CD14-positive monocyte (primary cell): ENCODE data around the gene CA7. TPM values are rescaled to one million over a fixed set of nuclear protein-coding genes. Genes with fewer than 3 reads are reported as not detected.

Experiments used
- DNase-seq, 3 donors: peaks; one replicate each; pipeline ENCODE4 v3.0.0-alpha.2; 2011 to 2022
- H2AFZ ChIP-seq: 2 replicates; pipeline ENCODE4 v1.6.0; 2012; ENCODE audit warnings: mild to moderate bottlenecking, low read depth, low read length, inconsistent platforms; ENCODE audit not compliant: insufficient read depth, poor library complexity, severe bottlenecking
- H3K27ac ChIP-seq, 2 donors: 1 replicate in 1 of 2; 2 replicates in 1 of 2; pipeline ENCODE4 v1.5.1; 2012 to 2013; ENCODE audit warnings: low read length in 2 of 2, control low read depth in 1 of 2, inconsistent platforms in 1 of 2, low read depth in 1 of 2, mild to moderate bottlenecking in 1 of 2
- H3K27me3 ChIP-seq, 2 donors: one replicate each; pipeline versions ENCODE4 v1.6.0 to v1.6.1; 2011 to 2013; ENCODE audit warnings: low read length in 2 of 2; ENCODE audit not compliant: control insufficient read depth in 2 of 2, insufficient read depth in 2 of 2
- H3K36me3 ChIP-seq, 2 donors: replicated peaks in 1 of 2; 1 replicate in 1 of 2; 2 replicates in 1 of 2; pipeline versions ENCODE4 v1.5.1 to v1.6.1; 2012 to 2013; ENCODE audit warnings: low read length in 2 of 2, control low read depth in 1 of 2, inconsistent platforms in 1 of 2, mild to moderate bottlenecking in 1 of 2; ENCODE audit not compliant: insufficient read depth in 2 of 2, control insufficient read depth in 1 of 2
- H3K4me1 ChIP-seq, 2 donors: 1 replicate in 1 of 2; 2 replicates in 1 of 2; pipeline versions ENCODE4 v1.5.1 to v1.6.1; 2012 to 2013; ENCODE audit warnings: low read length in 2 of 2, control low read depth in 1 of 2, inconsistent platforms in 1 of 2, mild to moderate bottlenecking in 1 of 2, moderate library complexity in 1 of 2; ENCODE audit not compliant: insufficient read depth in 2 of 2, control insufficient read depth in 1 of 2
- H3K4me2 ChIP-seq: replicated peaks from 2 replicates; pipeline ENCODE3; 2012; ENCODE audit warnings: low read length, moderate library complexity, mild to moderate bottlenecking; ENCODE audit not compliant: poor library complexity, severe bottlenecking; ENCODE audit errors: extremely low read depth
- H3K4me3 ChIP-seq, 3 experiments: fragments of 200-600 bp in 1 of 3; sonication (generic) in 1 of 3; replicated peaks in 1 of 3; 1 replicate in 2 of 3; 2 replicates in 1 of 3; pipeline ENCODE4 v1.5.1; 2011 to 2013; ENCODE audit warnings: low read length in 3 of 3, mild to moderate bottlenecking in 3 of 3, control low read depth in 2 of 3, low read depth in 2 of 3, inconsistent platforms in 1 of 3, moderate library complexity in 1 of 3
- H3K79me2 ChIP-seq: 2 replicates; pipeline ENCODE4 v1.6.0; 2012; ENCODE audit warnings: mild to moderate bottlenecking, control low read depth, inconsistent platforms, low read length, moderate library complexity; ENCODE audit not compliant: insufficient read depth
- H3K9ac ChIP-seq: 2 replicates; pipeline ENCODE4 v1.6.0; 2017; ENCODE audit warnings: low read length, mild to moderate bottlenecking; ENCODE audit not compliant: insufficient read depth, poor library complexity, severe bottlenecking
- H3K9me3 ChIP-seq, 2 donors: replicated peaks in 1 of 2; 1 replicate in 1 of 2; 2 replicates in 1 of 2; pipeline versions ENCODE4 v1.5.1 to v1.6.1; 2012 to 2013; ENCODE audit warnings: low read length in 2 of 2, control low read depth in 1 of 2; ENCODE audit not compliant: control insufficient read depth in 1 of 2, insufficient read depth in 1 of 2
- H4K20me1 ChIP-seq: 2 replicates; pipeline ENCODE4 v1.6.0; 2012; ENCODE audit warnings: mild to moderate bottlenecking, low read length, control low read depth, moderate library complexity; ENCODE audit not compliant: insufficient read depth
- H3K27ac Mint-ChIP-seq, 7 donors: one replicate each; pipeline ENCODE4 v1.8.0; 2020; ENCODE audit warnings: mild to moderate bottlenecking in 7 of 7, mixed read lengths in 7 of 7, moderate library complexity in 6 of 7, inconsistent platforms in 2 of 7
- H3K27me3 Mint-ChIP-seq, 3 donors: one replicate each; pipeline ENCODE4 v1.8.0; 2021 to 2022; ENCODE audit warnings: low read depth in 3 of 3, mild to moderate bottlenecking in 3 of 3, mixed read lengths in 3 of 3, moderate library complexity in 3 of 3, inconsistent platforms in 1 of 3
- H3K36me3 Mint-ChIP-seq, 2 donors: one replicate each; pipeline ENCODE4 v1.8.0; 2020; ENCODE audit warnings: mixed read lengths in 2 of 2, inconsistent platforms in 1 of 2, mild to moderate bottlenecking in 1 of 2
- H3K4me1 Mint-ChIP-seq: one replicate; pipeline ENCODE4 v1.8.0; 2020; ENCODE audit warnings: mild to moderate bottlenecking, mixed read lengths
- H3K4me3 Mint-ChIP-seq, 2 donors: one replicate each; pipeline ENCODE4 v1.8.0; 2020; ENCODE audit warnings: mild to moderate bottlenecking in 2 of 2, mixed read lengths in 2 of 2, moderate library complexity in 1 of 2
- H3K9me3 Mint-ChIP-seq, 7 donors: one replicate each; pipeline ENCODE4 v1.8.0; 2020 to 2022; ENCODE audit warnings: mixed read lengths in 7 of 7, mild to moderate bottlenecking in 6 of 7, moderate library complexity in 6 of 7, inconsistent platforms in 2 of 7
- CTCF ChIP-seq: fragments of 200-600 bp; IDR thresholded peaks from one replicate; pipeline ENCODE4 v1.8.0; 2022; ENCODE audit warnings: antibody characterized with exemption, mild to moderate bottlenecking
- WGBS: methylation state at CpG from one replicate; pipeline ENCODE4 v1.1.5; 2013; ENCODE audit warnings: missing lambda C conversion rate; ENCODE audit not compliant: insufficient coverage; 5-methylcytosine and 5-hydroxymethylcytosine counted together
- intact Hi-C, 2 donors: fragments of 100-400 bp; cut with micrococcal nuclease; formaldehyde crosslinking; loops; one replicate each; pipeline versions ENCODE4 v1.15.0 to v1.15.1; 2023
- polyA plus RNA-seq, 3 donors: library from polyadenylated mRNA; depleted of rRNA in 1 of 3; unstranded in 2 of 3; stranded (reverse) in 1 of 3; fragments of 300-500 nt in 2 of 3; fragments of >200 nt in 1 of 3; fragmentation: Illumina TruSeq in 2 of 3; gene quantifications; 1 replicate in 2 of 3; 2 replicates in 1 of 3; pipeline ENCODE4 v1.2.3, GENCODE V29; 2012 to 2021

CA7 gene
- polyA plus RNA-seq, 3 donors = not detected

GRCh38 chr16:66882702-66883101, 38.5 kb downstream of the CA7 start:
- 100% methylated on average over 1 of the region's 3 CpGs for WGBS
- intact Hi-C loops = no loop called here

DNA sequence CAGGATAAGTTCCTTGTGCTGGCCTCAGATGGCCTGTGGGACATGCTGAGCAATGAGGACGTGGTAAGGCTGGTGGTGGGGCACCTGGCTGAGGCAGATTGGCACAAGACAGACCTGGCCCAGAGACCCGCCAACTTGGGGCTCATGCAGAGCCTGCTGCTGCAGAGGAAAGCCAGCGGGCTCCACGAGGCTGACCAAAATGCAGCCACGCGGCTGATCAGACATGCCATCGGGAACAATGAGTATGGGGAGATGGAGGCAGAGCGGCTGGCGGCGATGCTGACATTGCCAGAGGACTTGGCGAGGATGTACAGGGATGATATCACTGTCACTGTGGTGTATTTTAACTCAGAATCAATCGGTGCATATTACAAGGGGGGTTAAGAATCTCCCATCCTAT, 41.3 kb downstream of the CA7 start:
- no peak overlapping the region for H3K27ac Mint-ChIP-seq

More at GRCh38 chr16:66882702-66883101, 38.5 kb downstream of the CA7 start:
- H3K9ac ChIP-seq = no peak overlapping the region
- peaks cover 0 to 8% (median 2%) of the 10 kb centered on the region in 7 donors for H3K9me3 Mint-ChIP-seq
- H4K20me1 ChIP-seq = no peaks in the 10 kb centered on the region
- peaks cover 14 to 22% of the 10 kb centered on the region in 2 donors for H3K36me3 Mint-ChIP-seq
- H3K4me3 ChIP-seq = no peak overlapping the region
- no peak overlapping the region for H3K27ac ChIP-seq
- no peak overlapping the region for H2AFZ ChIP-seq
- no peak for DNase-seq
- H3K27me3 ChIP-seq = peaks cover 7 to 35% of the 10 kb centered on the region in 2 donors
- H3K9me3 ChIP-seq = no peaks in the 10 kb centered on the region
- H3K79me2 ChIP-seq = no peaks in the 10 kb centered on the region
- no peak overlapping the region for H3K4me2 ChIP-seq
- no peak overlapping the region for H3K27ac Mint-ChIP-seq
- peaks cover 31 to 42% (median 37%) of the 10 kb centered on the region in 3 donors for H3K27me3 Mint-ChIP-seq
- peaks cover 3 to 13% of the 10 kb centered on the region in 2 donors for H3K36me3 ChIP-seq
- H3K4me1 Mint-ChIP-seq = peaks cover 20% of the 10 kb centered on the region
- H3K4me1 ChIP-seq = peaks cover 23 to 25% of the 10 kb centered on the region in 2 donors
- H3K4me3 Mint-ChIP-seq = no peak overlapping the region
- TF ChIP-seq CTCF = no peak

More for the DNA sequence above, 41.3 kb downstream of the CA7 start:
- Histone ChIP-seq H3K9me3 (no peaks in the 10 kb centered on the region), H4K20me1 (no peaks in the 10 kb centered on the region), H3K36me3 (peaks cover 3 to 13% of the 10 kb centered on the region in 2 donors), H3K4me2 (no peak overlapping the region), H3K79me2 (no peaks in the 10 kb centered on the region), H3K27ac (no peak overlapping the region), H2AFZ (no peak overlapping the region), H3K4me1 (peaks cover 7 to 8% of the 10 kb centered on the region in 2 donors), H3K27me3 (peaks cover 7 to 16% of the 10 kb centered on the region in 2 donors), H3K9ac (no peak overlapping the region), H3K4me3 (no peak overlapping the region)
- peaks cover 19 to 22% of the 10 kb centered on the region in 2 donors for H3K36me3 Mint-ChIP-seq
- H3K9me3 Mint-ChIP-seq = peaks cover 0 to 3% (median 0%) of the 10 kb centered on the region in 7 donors
- TF ChIP-seq CTCF = no peak
- H3K4me3 Mint-ChIP-seq = no peak overlapping the region
- peaks cover 12 to 16% (median 14%) of the 10 kb centered on the region in 3 donors for H3K27me3 Mint-ChIP-seq
- peaks cover 2% of the 10 kb centered on the region for H3K4me1 Mint-ChIP-seq
- intact Hi-C loops = no loop called here
- WGBS = 97% methylated on average over 11 of the region's 12 CpGs
- DNase-seq = no peak
